IMR-90 (cell line): ENCODE results near the gene FBXL13. TPM values are rescaled to one million over a fixed set of nuclear protein-coding genes. Genes with fewer than 3 reads are reported as not detected.

ENCODE experiments used
- ATAC-seq: fragments of 200-7000 bp; cut with Tn5 transposase; 2 replicates; pipeline ENCODE4 v1.9.1; 2020; ENCODE audit warnings: low read depth, mild to moderate bottlenecking, moderate library complexity
- BruUV-seq: library from RNA; stranded (reverse); fragments of 400-500 nt; replicated peaks from 2 replicates; lab custom pipeline; 2021; lab: Mats Ljungman, UMichigan
- CTCF ChIA-PET: fragments of 300-600 bp; formaldehyde crosslinking; extraction: SDS; loops from one replicate; lab custom pipeline; 2021; ENCODE audit warnings: antibody characterized with exemption; lab: Yijun Ruan, JAX
- POLR2A ChIA-PET: fragments of 300-600 bp; sonication (Branson Sonifier 250); formaldehyde crosslinking; loops from one replicate; lab custom pipeline; 2022; ENCODE audit warnings: antibody characterized with exemption; ENCODE audit not compliant: unreplicated experiment; lab: Charles Lee
- DNase-seq: peaks from one replicate; pipeline ENCODE4 v3.0.0; 2013
- H2AFZ ChIP-seq: replicated peaks from 2 replicates; pipeline ENCODE3; 2013; ENCODE audit warnings: low read length, mild to moderate bottlenecking; ENCODE audit not compliant: poor library complexity
- H2AK5ac ChIP-seq: 2 replicates; pipeline ENCODE4 v1.6.1; 2013; ENCODE audit warnings: low read depth, low read length, inconsistent platforms
- H2AK9ac ChIP-seq: replicated peaks from 2 replicates; pipeline ENCODE3; 2013; ENCODE audit warnings: mild to moderate bottlenecking, low read depth, low read length, moderate library complexity; ENCODE audit not compliant: poor library complexity
- H2BK120ac ChIP-seq: 2 replicates; pipeline ENCODE4 v1.6.1; 2013; ENCODE audit warnings: low read depth, low read length, inconsistent platforms
- H2BK15ac ChIP-seq: 3 replicates; pipeline ENCODE4 v1.6.1; 2013; ENCODE audit warnings: low read depth, low read length, inconsistent platforms
- H2BK20ac ChIP-seq: 2 replicates; pipeline ENCODE4 v1.6.1; 2013; ENCODE audit warnings: low read depth, mild to moderate bottlenecking, inconsistent platforms, low read length, moderate library complexity
- H2BK5ac ChIP-seq: 2 replicates; pipeline ENCODE4 v1.6.1; 2013; ENCODE audit warnings: mild to moderate bottlenecking, low read depth, low read length, inconsistent platforms; ENCODE audit not compliant: poor library complexity, severe bottlenecking
- H3K14ac ChIP-seq: replicated peaks from 2 replicates; pipeline ENCODE4 v1.6.1; 2013; ENCODE audit warnings: low read depth, low read length, inconsistent platforms
- H3K18ac ChIP-seq: 2 replicates; pipeline ENCODE4 v1.6.1; 2013; ENCODE audit warnings: low read depth, low read length, control low read depth
- H3K23ac ChIP-seq: 2 replicates; pipeline ENCODE4 v1.6.1; 2013; ENCODE audit warnings: low read depth, low read length, inconsistent platforms
- H3K27ac ChIP-seq: 2 replicates; pipeline ENCODE4 v1.5.1; 2013; ENCODE audit warnings: mild to moderate bottlenecking, control low read depth, low read length; ENCODE audit not compliant: insufficient read depth
- H3K27me3 ChIP-seq: 2 replicates; pipeline ENCODE4 v1.6.1; 2013; ENCODE audit warnings: low read length; ENCODE audit not compliant: control insufficient read depth, insufficient read depth
- H3K36me3 ChIP-seq: 2 replicates; pipeline ENCODE4 v1.6.1; 2013; ENCODE audit warnings: low read length, mixed read lengths; ENCODE audit not compliant: control insufficient read depth, insufficient read depth
- H3K4ac ChIP-seq: 2 replicates; pipeline ENCODE4 v1.6.1; 2013; ENCODE audit warnings: low read depth, low read length, inconsistent platforms
- H3K4me1 ChIP-seq: 2 replicates; pipeline ENCODE4 v1.6.1; 2013; ENCODE audit warnings: low read length, mixed read lengths; ENCODE audit not compliant: control insufficient read depth, insufficient read depth
- H3K4me2 ChIP-seq: 2 replicates; pipeline ENCODE4 v1.6.1; 2013; ENCODE audit warnings: low read depth, mild to moderate bottlenecking, control low read depth, low read length, moderate library complexity
- H3K4me3 ChIP-seq: 2 replicates; pipeline ENCODE4 v1.5.1; 2013; ENCODE audit warnings: low read depth, mild to moderate bottlenecking, control low read depth, low read length, moderate library complexity; ENCODE audit not compliant: insufficient read depth
- H3K56ac ChIP-seq: 2 replicates; pipeline ENCODE4 v1.6.1; 2013; ENCODE audit warnings: low read length, inconsistent platforms; ENCODE audit not compliant: insufficient read depth; ENCODE audit errors: extremely low read depth
- H3K79me1 ChIP-seq, 2 experiments: 2 replicates each; pipeline ENCODE4 v1.6.1; 2013; ENCODE audit warnings: low read length in 2 of 2, inconsistent platforms in 1 of 2, low read depth in 1 of 2
- H3K9ac ChIP-seq: 2 replicates; pipeline ENCODE4 v1.6.1; 2013; ENCODE audit warnings: low read depth, low read length, control low read depth
- H3K9me1 ChIP-seq: 2 replicates; pipeline ENCODE4 v1.6.1; 2013; ENCODE audit warnings: low read length, inconsistent platforms; ENCODE audit not compliant: insufficient read depth
- H3K9me3 ChIP-seq: 2 replicates; pipeline ENCODE4 v1.6.1; 2013; ENCODE audit warnings: low read length; ENCODE audit not compliant: control insufficient read depth, insufficient read depth
- H4K20me1 ChIP-seq: 2 replicates; pipeline ENCODE4 v1.6.1; 2013; ENCODE audit warnings: low read length, inconsistent platforms; ENCODE audit not compliant: insufficient read depth
- H4K5ac ChIP-seq: 2 replicates; pipeline ENCODE4 v1.6.1; 2013; ENCODE audit warnings: mild to moderate bottlenecking, low read depth, low read length, control low read depth
- H4K8ac ChIP-seq, 2 experiments: 2 replicates each; pipeline ENCODE4 v1.6.1; 2013; ENCODE audit warnings: low read depth in 2 of 2, low read length in 2 of 2, control low read depth in 1 of 2, inconsistent platforms in 1 of 2
- H4K91ac ChIP-seq: 2 replicates; pipeline ENCODE4 v1.6.1; 2013; ENCODE audit warnings: low read depth, low read length, inconsistent platforms; ENCODE audit not compliant: insufficient read depth
- CEBPB ChIP-seq: IDR thresholded peaks from 2 replicates; pipeline ENCODE4 v1.6.1; 2012; ENCODE audit warnings: low read depth, low read length, improper control_type of control experiment
- FOS ChIP-seq: fragments of 150-350 bp; IDR thresholded peaks from 2 replicates; pipeline ENCODE4 v1.6.1; 2016; ENCODE audit warnings: low read depth, low read length
- WGBS, 2 experiments: methylation state at CpG; one replicate each; pipeline versions ENCODE4 v1.1.5 to v1.1.7; 2013; ENCODE audit warnings: missing lambda C conversion rate in 2 of 2; ENCODE audit not compliant: insufficient read length in 1 of 2; ENCODE audit errors: extremely low coverage in 2 of 2; 5-methylcytosine and 5-hydroxymethylcytosine counted together
- dilution Hi-C: fragments of 300-500 bp; cut with HindIII; formaldehyde crosslinking; loops from one replicate; pipeline ENCODE4 v1.14.3; 2018; ENCODE audit warnings: low sequenced_read_pairs; ENCODE audit not compliant: unreplicated experiment
- in situ Hi-C: fragments of 300-500 bp; cut with MboI; formaldehyde crosslinking; loops from 3 replicates; pipeline ENCODE4 v1.14.3; 2019; ENCODE audit warnings: low sequenced_read_pairs, inconsistent platforms, mixed read lengths
- intact Hi-C: fragments of 100-400 bp; cut with micrococcal nuclease; formaldehyde crosslinking; loops from 2 replicates; pipeline ENCODE4 v1.10.0; 2022
- polyA plus RNA-seq, 3 experiments: library from polyadenylated mRNA; depleted of rRNA; stranded (reverse); fragments of >200 nt; gene quantifications; 2 replicates each; pipeline ENCODE4 v1.2.3, GENCODE V29; 2012; ENCODE audit warnings: low replicate concordance in 1 of 3
- total RNA-seq: library from RNA; depleted of rRNA; stranded (reverse); fragments of >200 nt; gene quantifications from 2 replicates; pipeline ENCODE4 v1.2.3, GENCODE V29; 2012

Gene FBXL13
- total and polyA plus RNA-seq, 2 of the 4 experiments (the other 2 are of a cell fraction): 0.24 to 0.36 TPM

- Histone ChIP-seq H3K18ac (no peak overlapping the region), H3K56ac (no peak overlapping the region), H3K23ac (no peak overlapping the region), H3K9ac (no peak overlapping the region), H2AFZ (no peak overlapping the region), H2AK9ac (no peak overlapping the region), H3K4ac (no peak overlapping the region), H2BK15ac (no peak overlapping the region), H2BK120ac (no peak overlapping the region), H3K27ac (no peak overlapping the region), H3K9me3 (peaks cover 2% of the 10 kb centered on the region; the same call in 1 of the 2 replicates), H3K79me1 (no peaks in the 10 kb centered on the region), H3K4me2 (no peak overlapping the region), H3K27me3 (no peaks in the 10 kb centered on the region), H2BK5ac (no peak overlapping the region), H4K5ac (no peak overlapping the region), H4K8ac (no peak overlapping the region), H3K14ac (no peak overlapping the region), H3K4me3 (no peak overlapping the region), H2AK5ac (no peak overlapping the region), H3K9me1 (no peaks in the 10 kb centered on the region), H3K36me3 (no peaks in the 10 kb centered on the region), H3K4me1 (no peaks in the 10 kb centered on the region; the same call in 1 of the 2 replicates), H4K91ac (no peak overlapping the region), H4K20me1 (no peaks in the 10 kb centered on the region), H2BK20ac (no peak overlapping the region)
- POLR2A ChIA-PET: no interaction called here
- dilution Hi-C loops: no loop called here
- TF ChIP-seq CEBPB: no peak
- peak; percentile 10; the same call in 1 of the 2 replicates for TF ChIP-seq FOS
- BruUV-seq: no TSS peak
- intact Hi-C loops: no loop called here
- no peak; the same call in 1 of the 2 replicates for ATAC-seq
- DNase-seq: peak; percentile 46
- in situ Hi-C loops: no loop called here
- WGBS, 2 experiments: no CpG with 5 or more reads among the region's 3 CpGs
- CTCF ChIA-PET: interaction anchor here (0.7 kb wide), 1 partner anchor 18 kb away, joined by 4 read pairs; no protein-coding TSS in a partner anchor
Measured at GRCh38 chr7:103011650-103012049, 62.9 kb downstream of the FBXL13 start.
